ENCODE measurements around the gene NHERF2. TPM values are rescaled to one million over a fixed set of nuclear protein-coding genes. Genes with fewer than 3 reads are reported as not detected.

The NHERF2 gene
- total and polyA plus RNA-seq, 2 of the 4 experiments (the other 2 are of a cell fraction), result 18.6 to 77.8 TPM

- no peak for TF ChIP-seq FOS (IDR thresholded peaks at IDR 0.05; ENCODE audit: low read depth, low read length)
These were observed 21.7 kb upstream of the NHERF2 start (continued) for GRCh38 chr16:2004795-2005517.

GRCh38 chr16:2005646-2006045 is 21.1 kb upstream of the NHERF2 start:
- WGBS, 2 experiments (ENCODE audit: extremely low coverage in 2 of 2, insufficient read length in 1 of 2), result 86% methylated on average over 9 of the region's 21 CpGs; no CpG with 5 or more reads in 1 of the 2 experiments
- H2AFZ ChIP-seq (replicated peaks; ENCODE audit: low read length, poor library complexity), result no peak overlapping the region
- no TSS peak for BruUV-seq (replicated peaks)
- peaks cover 8% of the 10 kb centered on the region; the same call in 1 of the 2 replicates for H3K9me1 ChIP-seq (ENCODE audit: insufficient read depth, low read length)
- no peaks in the 10 kb centered on the region for H3K27me3 ChIP-seq (ENCODE audit: control insufficient read depth, insufficient read depth, low read length)
- no peak overlapping the region for H4K91ac ChIP-seq (ENCODE audit: insufficient read depth, low read depth, low read length)
- peaks cover 19 to 90% of the 10 kb centered on the region in 2 experiments; a peak in 3 of 4 replicates for H3K79me1 ChIP-seq (ENCODE audit: low read depth in 1 of 2, low read length in 2 of 2)
- ATAC-seq (ENCODE audit: low read depth) (no peak), DNase-seq (no peak)
- intact Hi-C loops (cut with micrococcal nuclease), result no loop called here
- no peak overlapping the region for H2BK20ac ChIP-seq (ENCODE audit: low read depth, low read length)
- H2BK120ac ChIP-seq (ENCODE audit: low read depth, low read length), result no peak overlapping the region
- H4K8ac ChIP-seq (ENCODE audit: low read depth in 2 of 2, low read length in 2 of 2), result no peak overlapping the region
- ChIA-PET POLR2A (ENCODE audit: unreplicated experiment) (no interaction called here), CTCF (no interaction called here)
- no peaks in the 10 kb centered on the region for H3K9me3 ChIP-seq (ENCODE audit: control insufficient read depth, insufficient read depth, low read length)
- H3K4ac ChIP-seq (ENCODE audit: low read depth, low read length), result no peak overlapping the region
- H3K27ac ChIP-seq (ENCODE audit: insufficient read depth, low read length), result no peak overlapping the region
- H2BK5ac ChIP-seq (ENCODE audit: low read depth, low read length, poor library complexity, severe bottlenecking), result no peak overlapping the region
- H2AK5ac ChIP-seq (ENCODE audit: low read depth, low read length), result 0 out of 2 replicates have a peak overlapping the region, but pooled peaks have one; percentile 16
- H2AK9ac ChIP-seq (replicated peaks; ENCODE audit: low read depth, low read length, poor library complexity), result no peak overlapping the region
- H3K56ac ChIP-seq (ENCODE audit: extremely low read depth, insufficient read depth, low read length), result no peak overlapping the region
- H3K4me2 ChIP-seq (ENCODE audit: low read depth, low read length), result no peak overlapping the region
- no peak overlapping the region; the same call in 1 of the 2 replicates for H3K23ac ChIP-seq (ENCODE audit: low read depth, low read length)
- H3K18ac ChIP-seq (ENCODE audit: low read depth, low read length), result no peak overlapping the region
- no peak overlapping the region for H3K14ac ChIP-seq (replicated peaks; ENCODE audit: low read depth, low read length)
- no peak overlapping the region for H2BK15ac ChIP-seq (ENCODE audit: low read depth, low read length)
- peaks cover 37% of the 10 kb centered on the region for H3K36me3 ChIP-seq (ENCODE audit: control insufficient read depth, insufficient read depth, low read length)
- H4K20me1 ChIP-seq (ENCODE audit: insufficient read depth, low read length), result peaks cover 79% of the 10 kb centered on the region
- TF ChIP-seq MAZ (IDR thresholded peaks at IDR 0.05; ENCODE audit: borderline replicate concordance, low read depth, low read length) (no peak), POLR2A (IDR thresholded peaks at IDR 0.05; ENCODE audit: low read depth, low read length) (no peak), NFE2L2 (IDR thresholded peaks at IDR 0.05; ENCODE audit: low read depth, low read length) (no peak), RFX5 (IDR thresholded peaks at IDR 0.05; ENCODE audit: low read depth, low read length) (no peak)
- TF ChIP-seq, protein P1, sequence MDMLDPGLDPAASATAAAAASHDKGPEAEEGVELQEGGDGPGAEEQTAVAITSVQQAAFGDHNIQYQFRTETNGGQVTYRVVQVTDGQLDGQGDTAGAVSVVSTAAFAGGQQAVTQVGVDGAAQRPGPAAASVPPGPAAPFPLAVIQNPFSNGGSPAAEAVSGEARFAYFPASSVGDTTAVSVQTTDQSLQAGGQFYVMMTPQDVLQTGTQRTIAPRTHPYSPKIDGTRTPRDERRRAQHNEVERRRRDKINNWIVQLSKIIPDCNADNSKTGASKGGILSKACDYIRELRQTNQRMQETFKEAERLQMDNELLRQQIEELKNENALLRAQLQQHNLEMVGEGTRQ (IDR thresholded peaks at IDR 0.05; ENCODE audit: low read depth, low read length), result no peak
- no peak overlapping the region for H4K5ac ChIP-seq (ENCODE audit: low read depth, low read length)
- H3K9ac ChIP-seq (ENCODE audit: low read depth, low read length), result no peak overlapping the region
- H3K4me3 ChIP-seq (ENCODE audit: insufficient read depth, low read depth, low read length), result no peak overlapping the region
- H3K4me1 ChIP-seq (ENCODE audit: control insufficient read depth, insufficient read depth, low read length), result peaks cover 27% of the 10 kb centered on the region
- dilution Hi-C loops (cut with HindIII; ENCODE audit: low sequenced_read_pairs, unreplicated experiment), result no loop called here
- in situ Hi-C loops (cut with MboI; ENCODE audit: low sequenced_read_pairs), result no loop called here
